Measurements from ENCODE around the gene TMEM125. TPM values are rescaled to one million over a fixed set of nuclear protein-coding genes. Genes with fewer than 3 reads are reported as not detected.

TMEM125 gene
- not detected for total RNA-seq (2013)
- polyA plus RNA-seq (not detected), polyA minus RNA-seq (0.14 TPM in 1 of 2 replicates, not detected in the other), total RNA-seq (0 to 0.60 (median 0) reads per million in 11 experiments)

GRCh38 chr1:43269627-43270375, at the start of gene TMEM125:
Gene TMEM125 (plus strand): TSS chr1:43269983. CDS start chr1:43272723, 2,740 bp downstream.
- Histone ChIP-seq H3K27ac (ENCODE audit: low read depth in 1 of 2, low read length in 2 of 2) (no peak within 1 kb of the TSS), H3K79me2 (ENCODE audit: insufficient read depth, low read length) (no peaks in the 10 kb centered on the region), H4K20me1 (ENCODE audit: insufficient read depth, low read length) (no peaks in the 10 kb centered on the region), H3K36me3 (replicated peaks in 1 of 2; ENCODE audit: control insufficient read depth in 1 of 2, insufficient read depth in 2 of 2, low read length in 2 of 2) (no peaks in the 10 kb centered on the region), H3K9me3 (replicated peaks in 1 of 2; ENCODE audit: control insufficient read depth in 1 of 2, insufficient read depth in 1 of 2, low read length in 2 of 2) (no peaks in the 10 kb centered on the region), H3K4me1 (ENCODE audit: control insufficient read depth in 1 of 2, insufficient read depth in 2 of 2, low read length in 2 of 2) (peaks cover 17 to 20% of the 10 kb centered on the region in 2 donors), H3K9ac (ENCODE audit: insufficient read depth, low read length, poor library complexity, severe bottlenecking) (no peak within 1 kb of the TSS), H3K27me3 (ENCODE audit: control insufficient read depth in 2 of 2, insufficient read depth in 2 of 2, low read length in 2 of 2) (no peaks in the 10 kb centered on the region), H3K4me3 (replicated peaks in 1 of 3; ENCODE audit: low read depth in 2 of 3, low read length in 3 of 3) (peak within 1 kb of the TSS in 1 of 3 experiments; percentile 53), H3K4me2 (replicated peaks; ENCODE audit: extremely low read depth, low read length, poor library complexity, severe bottlenecking) (peak within 1 kb of the TSS; percentile 45), H2AFZ (ENCODE audit: insufficient read depth, low read depth, low read length, poor library complexity, severe bottlenecking) (peak within 1 kb of the TSS; percentile 68)
- no peak within 1 kb of the TSS for H3K27ac Mint-ChIP-seq
- H3K27me3 Mint-ChIP-seq (ENCODE audit: low read depth in 3 of 3): peaks cover 2 to 11% (median 9%) of the 10 kb centered on the region in 3 donors
- H3K36me3 Mint-ChIP-seq: no peaks in the 10 kb centered on the region
- TF ChIP-seq, protein P1, sequence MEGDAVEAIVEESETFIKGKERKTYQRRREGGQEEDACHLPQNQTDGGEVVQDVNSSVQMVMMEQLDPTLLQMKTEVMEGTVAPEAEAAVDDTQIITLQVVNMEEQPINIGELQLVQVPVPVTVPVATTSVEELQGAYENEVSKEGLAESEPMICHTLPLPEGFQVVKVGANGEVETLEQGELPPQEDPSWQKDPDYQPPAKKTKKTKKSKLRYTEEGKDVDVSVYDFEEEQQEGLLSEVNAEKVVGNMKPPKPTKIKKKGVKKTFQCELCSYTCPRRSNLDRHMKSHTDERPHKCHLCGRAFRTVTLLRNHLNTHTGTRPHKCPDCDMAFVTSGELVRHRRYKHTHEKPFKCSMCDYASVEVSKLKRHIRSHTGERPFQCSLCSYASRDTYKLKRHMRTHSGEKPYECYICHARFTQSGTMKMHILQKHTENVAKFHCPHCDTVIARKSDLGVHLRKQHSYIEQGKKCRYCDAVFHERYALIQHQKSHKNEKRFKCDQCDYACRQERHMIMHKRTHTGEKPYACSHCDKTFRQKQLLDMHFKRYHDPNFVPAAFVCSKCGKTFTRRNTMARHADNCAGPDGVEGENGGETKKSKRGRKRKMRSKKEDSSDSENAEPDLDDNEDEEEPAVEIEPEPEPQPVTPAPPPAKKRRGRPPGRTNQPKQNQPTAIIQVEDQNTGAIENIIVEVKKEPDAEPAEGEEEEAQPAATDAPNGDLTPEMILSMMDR (IDR thresholded peaks at IDR 0.05): no peak
- intact Hi-C loops (cut with micrococcal nuclease): no loop called here
- H3K4me1 Mint-ChIP-seq: peaks cover 22% of the 10 kb centered on the region
- WGBS (ENCODE audit: insufficient coverage): 89% methylated on average over 7 of the region's 7 CpGs
- peaks cover 0 to 7% (median 2%) of the 10 kb centered on the region in 7 donors for H3K9me3 Mint-ChIP-seq
- peak within 1 kb of the TSS; percentile 65 to 76 for H3K4me3 Mint-ChIP-seq
- no peak for DNase-seq

DNA sequence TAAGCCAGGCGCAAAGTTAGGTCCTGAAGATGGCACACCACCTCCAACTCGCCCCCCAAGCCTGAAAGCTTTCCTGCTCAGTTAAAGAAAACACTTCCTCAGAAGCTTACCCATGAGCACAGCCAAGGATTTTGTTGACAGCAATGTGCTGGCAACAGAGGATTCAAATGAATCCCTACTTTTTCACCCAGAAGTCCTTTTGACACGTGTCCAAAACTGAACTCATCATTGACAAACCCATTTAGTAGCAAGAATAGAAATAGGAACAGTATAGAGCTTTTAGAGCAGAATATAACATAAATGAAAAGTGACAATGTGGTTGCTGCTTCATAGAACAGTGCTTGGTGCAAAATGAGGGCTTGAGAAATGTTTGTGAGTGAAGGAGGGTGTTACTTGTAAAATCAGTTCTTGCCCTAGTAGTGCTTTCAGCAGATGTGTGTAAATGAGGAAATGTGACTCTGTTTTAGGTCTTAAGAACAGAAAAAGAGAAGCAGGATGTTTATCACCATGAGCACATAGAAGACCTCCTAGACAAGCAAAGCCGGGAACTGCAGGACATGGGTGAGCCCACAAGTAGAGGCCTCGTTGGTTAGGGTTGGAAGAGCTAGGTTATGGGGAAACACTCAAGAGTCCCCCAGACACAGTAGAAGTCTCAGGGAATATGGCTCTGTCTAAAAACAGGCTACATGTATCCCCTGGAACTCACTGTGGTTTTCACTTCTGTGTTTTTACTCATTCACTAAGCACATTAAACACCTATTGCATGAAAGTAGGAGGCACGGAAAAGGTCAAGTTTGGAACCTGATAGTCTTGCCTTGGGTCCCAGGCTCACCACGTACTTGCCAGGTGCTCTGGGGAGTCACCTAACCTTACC, 48.6 kb upstream of the TMEM125 start:
- TF ChIP-seq, protein P1 (IDR thresholded peaks at IDR 0.05): no peak
- peaks cover 15% of the 10 kb centered on the region for H3K4me1 Mint-ChIP-seq
- no peaks in the 10 kb centered on the region for H4K20me1 ChIP-seq (ENCODE audit: insufficient read depth, low read length)
- DNase-seq: peak in 1 of 3 donors; percentile 21
- no peaks in the 10 kb centered on the region for H3K9me3 ChIP-seq (replicated peaks in 1 of 2; ENCODE audit: control insufficient read depth in 1 of 2, insufficient read depth in 1 of 2, low read length in 2 of 2)
- peak overlapping the region in 1 of 2 donors; percentile 56 for H3K4me3 Mint-ChIP-seq
- H3K9me3 Mint-ChIP-seq: no peaks in the 10 kb centered on the region
- H2AFZ ChIP-seq (ENCODE audit: insufficient read depth, low read depth, low read length, poor library complexity, severe bottlenecking): peak overlapping the region; percentile 58
- no peak overlapping the region for H3K9ac ChIP-seq (ENCODE audit: insufficient read depth, low read length, poor library complexity, severe bottlenecking)
- H3K4me3 ChIP-seq (replicated peaks in 1 of 3; ENCODE audit: low read depth in 2 of 3, low read length in 3 of 3): no peak overlapping the region
- H3K36me3 Mint-ChIP-seq: no peaks in the 10 kb centered on the region
- no peaks in the 10 kb centered on the region for H3K27me3 ChIP-seq (ENCODE audit: control insufficient read depth in 2 of 2, insufficient read depth in 2 of 2, low read length in 2 of 2)
- H3K27ac ChIP-seq (ENCODE audit: low read depth in 1 of 2, low read length in 2 of 2): no peak overlapping the region
- H3K4me2 ChIP-seq (replicated peaks; ENCODE audit: extremely low read depth, low read length, poor library complexity, severe bottlenecking): no peak overlapping the region
- WGBS (ENCODE audit: insufficient coverage): 29% methylated on average over 4 of the region's 7 CpGs
- peaks cover 10 to 11% of the 10 kb centered on the region in 2 donors for H3K4me1 ChIP-seq (ENCODE audit: control insufficient read depth in 1 of 2, insufficient read depth in 2 of 2, low read length in 2 of 2)
- intact Hi-C loops (cut with micrococcal nuclease): no loop called here
- peaks cover 0 to 2% (median 0%) of the 10 kb centered on the region in 3 donors for H3K27me3 Mint-ChIP-seq (ENCODE audit: low read depth in 3 of 3)
- no peaks in the 10 kb centered on the region for H3K79me2 ChIP-seq (ENCODE audit: insufficient read depth, low read length)
- no peaks in the 10 kb centered on the region for H3K36me3 ChIP-seq (replicated peaks in 1 of 2; ENCODE audit: control insufficient read depth in 1 of 2, insufficient read depth in 2 of 2, low read length in 2 of 2)
- H3K27ac Mint-ChIP-seq: peak overlapping the region in 4 of 7 donors; percentile 3 to 57 (median 44)

All from CD14-positive monocyte (primary cell).